Transverse colon (tissue), 3 donors: ENCODE data around the gene RNF13.

ENCODE experiments used
- CTCF ChIP-seq, 5 experiments: fragments of 200-600 bp in 3 of 5; fragments of 450-650 bp in 2 of 5; sonication (generic) in 3 of 5; IDR thresholded peaks; 1 replicate in 2 of 5; 2 replicates in 3 of 5; pipeline ENCODE4 v1.5.1; 2016 to 2017; ENCODE audit warnings: antibody characterized with exemption in 5 of 5, inconsistent platforms in 3 of 5, mild to moderate bottlenecking in 2 of 5, moderate library complexity in 1 of 5
- EP300 ChIP-seq: sonication (generic); formaldehyde crosslinking; IDR thresholded peaks from one replicate; pipeline ENCODE4 v1.6.1; 2017; ENCODE audit warnings: antibody characterized with exemption, low read depth
- POLR2A ChIP-seq: fragments of 450-650 bp; IDR thresholded peaks from one replicate; pipeline ENCODE4 v1.6.1; 2016; ENCODE audit warnings: antibody characterized with exemption, mild to moderate bottlenecking, moderate library complexity

GRCh38 chr3:149975919-149976318 lies 162.9 kb downstream of the RNF13 start:
- TF ChIP-seq CTCF (IDR thresholded peaks at IDR 0.05) (no peak), POLR2A (no peak), EP300 (no peak)
